ENCODE results near the gene TMED10. TPM values are rescaled to one million over a fixed set of nuclear protein-coding genes. Genes with fewer than 3 reads are reported as not detected.

Gene TMED10
- polyA plus RNA-seq, 2 of the 4 experiments (the other 2 are of a cell fraction): 290 to 354 TPM

DNA sequence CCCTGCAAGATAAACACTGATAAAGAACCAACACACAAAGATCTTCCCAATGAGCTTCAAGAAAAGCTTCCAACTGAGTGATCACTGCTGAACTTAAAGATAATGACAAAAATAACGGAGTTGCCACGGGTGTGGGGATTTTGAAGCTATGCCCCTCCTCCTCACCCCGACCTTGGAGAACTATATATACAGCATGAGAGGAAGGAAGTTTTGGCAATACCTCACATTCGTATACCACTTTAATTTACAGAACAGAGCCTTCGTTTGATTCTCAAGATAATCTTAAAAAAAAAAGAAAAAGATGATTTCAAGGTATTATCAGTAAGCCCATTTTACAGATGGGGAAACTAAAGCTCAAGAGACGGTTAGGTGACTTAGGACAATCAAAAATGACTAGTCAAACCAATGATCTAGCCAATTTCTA lies 50.3 kb downstream of the TMED10 start:
- ChIA-PET POLR2A (interaction anchor here (0.6 to 2.2 kb wide), 8 partner anchors 8 to 194 kb away, joined by 3 to 19 read pairs (median 3); no protein-coding TSS in a partner anchor), CTCF (interaction anchor here (0.7 to 10.0 kb wide), 5 partner anchors 10 to 363 kb away, joined by 3 to 250 read pairs (median 4); no protein-coding TSS in a partner anchor)
- DNase-seq (ENCODE audit: low read depth in 1 of 2, low spot score in 1 of 2): peak in 1 of 2 experiments; percentile 16
- no peak for TF ChIP-seq JUNB (IDR thresholded peaks at IDR 0.05)
- 0 out of 2 replicates have a peak, but pooled peaks have one; percentile 16 for TF ChIP-seq HDAC2 (IDR thresholded peaks at IDR 0.05)
- TF ChIP-seq ZNF302 (CRISPR knock-in tag; IDR thresholded peaks at IDR 0.05): no peak
- TF ChIP-seq JUN (IDR thresholded peaks at IDR 0.05): no peak
- no peak for TF ChIP-seq TFCP2L1 (CRISPR knock-in tag; IDR thresholded peaks at IDR 0.05)
- TF ChIP-seq CEBPB (IDR thresholded peaks at IDR 0.05): no peak
- TF ChIP-seq KDM1A (IDR thresholded peaks at IDR 0.05; ENCODE audit: low read depth): peak; percentile 36; the same call in 1 of the 2 replicates
- TF ChIP-seq MAZ (IDR thresholded peaks at IDR 0.05; ENCODE audit: borderline replicate concordance, low read depth, low read length): no peak
- ATAC-seq: no peak
- Histone ChIP-seq H3K4me2 (peak overlapping the region; percentile 91), H3K9me3 (no peaks in the 10 kb centered on the region), H3K4me1 (peaks cover 40% of the 10 kb centered on the region), H3K27ac (peak overlapping the region; percentile 93 to 95), H3K4me3 (peak overlapping the region; percentile 83)
- 2% methylated on average over 6 of the region's 6 CpGs for WGBS (ENCODE audit: missing lambda C conversion rate)
- FAIRE-seq: no peak

DNA sequence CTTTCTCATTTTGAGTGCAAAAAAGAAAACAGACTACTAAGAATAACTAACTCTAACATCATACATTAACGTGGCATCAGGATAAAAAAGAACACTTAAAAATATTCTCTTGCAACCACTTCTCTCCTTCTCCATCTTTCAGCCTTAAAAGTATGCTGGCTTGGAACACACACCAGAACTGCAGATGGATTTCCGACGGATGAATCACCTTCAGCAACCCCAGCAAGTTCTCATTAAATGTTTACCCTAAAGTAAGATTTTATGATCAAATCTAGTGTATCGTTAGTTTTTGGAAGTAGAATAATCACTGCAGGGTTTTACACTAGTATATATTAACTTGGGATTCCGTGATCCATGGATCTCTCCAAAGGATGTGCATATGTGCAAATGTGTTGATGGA lies 50.8 kb downstream of the TMED10 start:
- ChIA-PET POLR2A (interaction anchor here (0.6 to 1.8 kb wide), 4 partner anchors 9 to 195 kb away, joined by 3 to 19 read pairs (median 3); no protein-coding TSS in a partner anchor), CTCF (interaction anchor here (0.6 to 10.0 kb wide), 3 partner anchors 10 to 175 kb away, joined by 3 to 250 read pairs (median 6); no protein-coding TSS in a partner anchor)
- 21% methylated on average over 5 of the region's 5 CpGs for WGBS (ENCODE audit: missing lambda C conversion rate)
- peak overlapping the region; percentile 91 for H3K4me2 ChIP-seq
- no peaks in the 10 kb centered on the region for H3K9me3 ChIP-seq
- peak overlapping the region; percentile 93 to 95 for H3K27ac ChIP-seq
- no peak for TF ChIP-seq POLR2A (IDR thresholded peaks at IDR 0.05; ENCODE audit: low read length)
- TF ChIP-seq FOSL2 (IDR thresholded peaks at IDR 0.05): no peak
- TF ChIP-seq FOSL2 (CRISPR knock-in tag; IDR thresholded peaks at IDR 0.05): peak; percentile 42; the same call in 1 of the 2 replicates
- DNase-seq (ENCODE audit: low read depth in 1 of 2, low spot score in 1 of 2) (peak in 1 of 2 experiments; percentile 22), FAIRE-seq (no peak), ATAC-seq (no peak)
- peak overlapping the region; percentile 83 for H3K4me3 ChIP-seq
- peaks cover 45% of the 10 kb centered on the region for H3K4me1 ChIP-seq

DNA sequence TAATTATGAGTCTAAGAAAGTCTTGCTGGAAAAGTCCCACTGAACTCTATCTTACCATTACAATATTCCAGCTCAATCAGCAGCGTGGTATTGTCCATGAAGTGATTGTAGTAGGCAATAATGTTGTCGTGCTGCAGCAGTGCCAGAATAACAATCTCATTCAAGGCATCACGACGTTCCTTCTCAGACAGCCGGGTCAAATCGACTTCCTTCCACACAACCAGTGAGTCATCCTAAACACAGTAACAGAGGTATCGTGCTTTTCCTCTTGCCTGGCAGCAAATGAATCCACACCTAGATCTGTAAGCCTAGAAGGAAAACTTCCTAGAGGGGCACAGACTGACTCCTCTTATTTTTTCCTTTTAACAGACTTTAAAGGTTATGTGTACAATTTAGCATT lies 52.4 kb downstream of the TMED10 start:
- Histone ChIP-seq H3K4me2 (peak overlapping the region; percentile 91), H3K9me3 (no peaks in the 10 kb centered on the region), H3K4me1 (peaks cover 62% of the 10 kb centered on the region), H3K4me3 (no peak overlapping the region), H3K27ac (peak overlapping the region; percentile 31 to 44; a peak in 5 of 6 replicates)
- DNase-seq (ENCODE audit: low read depth in 1 of 2, low spot score in 1 of 2) (peak; percentile 69), FAIRE-seq (no peak), ATAC-seq (peak in 1 of 2 experiments; percentile 29; a peak in 3 of 6 replicates)
- WGBS (ENCODE audit: missing lambda C conversion rate): 7% methylated on average over 7 of the region's 7 CpGs
- no peak for TF ChIP-seq TFCP2L1 (CRISPR knock-in tag; IDR thresholded peaks at IDR 0.05)
- TF ChIP-seq HEYL (CRISPR knock-in tag; IDR thresholded peaks at IDR 0.05): no peak
- TF ChIP-seq TP53 (CRISPR knock-in tag; IDR thresholded peaks at IDR 0.05): no peak
- no peak for TF ChIP-seq FOSL2 (IDR thresholded peaks at IDR 0.05)
- peak; percentile 71 for TF ChIP-seq FOSL2 (CRISPR knock-in tag; IDR thresholded peaks at IDR 0.05)
- no peak for TF ChIP-seq FOXS1 (CRISPR knock-in tag; IDR thresholded peaks at IDR 0.05)
- no peak for TF ChIP-seq JUNB (IDR thresholded peaks at IDR 0.05)
- TF ChIP-seq ZSCAN20 (CRISPR knock-in tag; IDR thresholded peaks at IDR 0.05): no peak
- no peak for TF ChIP-seq CBX8 (IDR thresholded peaks at IDR 0.05)
- TF ChIP-seq, protein P1, sequence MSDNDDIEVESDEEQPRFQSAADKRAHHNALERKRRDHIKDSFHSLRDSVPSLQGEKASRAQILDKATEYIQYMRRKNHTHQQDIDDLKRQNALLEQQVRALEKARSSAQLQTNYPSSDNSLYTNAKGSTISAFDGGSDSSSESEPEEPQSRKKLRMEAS (IDR thresholded peaks at IDR 0.05): 0 out of 2 replicates have a peak, but pooled peaks have one; percentile 30
- TF ChIP-seq HOXB13 (CRISPR knock-in tag; IDR thresholded peaks at IDR 0.05; ENCODE audit: low read depth): no peak
- TF ChIP-seq, protein P2, sequence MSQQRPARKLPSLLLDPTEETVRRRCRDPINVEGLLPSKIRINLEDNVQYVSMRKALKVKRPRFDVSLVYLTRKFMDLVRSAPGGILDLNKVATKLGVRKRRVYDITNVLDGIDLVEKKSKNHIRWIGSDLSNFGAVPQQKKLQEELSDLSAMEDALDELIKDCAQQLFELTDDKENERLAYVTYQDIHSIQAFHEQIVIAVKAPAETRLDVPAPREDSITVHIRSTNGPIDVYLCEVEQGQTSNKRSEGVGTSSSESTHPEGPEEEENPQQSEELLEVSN (IDR thresholded peaks at IDR 0.05; ENCODE audit: borderline replicate concordance, low read depth): no peak
- TF ChIP-seq EHMT2 (IDR thresholded peaks at IDR 0.05; ENCODE audit: low read depth): no peak
- POLR2A ChIA-PET: interaction anchor here (1.6 kb wide), 1 partner anchor 155 kb away, joined by 4 read pairs; the partner anchor contains the start of gene FOS
- CTCF ChIA-PET: interaction anchor here (0.7 to 10.0 kb wide), 2 partner anchors 36 to 176 kb away, joined by 3 to 250 read pairs; no protein-coding TSS in a partner anchor

DNA sequence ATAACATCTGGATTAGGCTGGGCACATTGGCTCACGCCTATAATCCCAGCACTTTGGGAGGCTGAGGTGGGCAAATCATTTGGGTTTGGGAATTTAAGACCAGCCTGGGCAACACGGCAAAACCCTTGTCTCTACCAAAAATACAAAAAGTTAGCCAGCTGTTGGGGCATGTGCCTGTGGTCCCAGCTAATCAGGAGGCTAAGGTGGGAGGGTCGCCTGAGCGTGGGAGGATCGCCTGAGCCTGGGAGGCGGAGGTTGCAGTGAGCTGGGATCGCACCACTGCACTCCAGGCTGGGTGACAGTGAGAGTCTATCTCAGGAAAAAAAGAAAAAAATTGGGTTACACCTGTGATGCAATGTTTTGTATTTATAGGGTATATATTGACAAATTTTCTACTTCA lies 54.9 kb downstream of the TMED10 start:
- Histone ChIP-seq H3K4me1 (peaks cover 52% of the 10 kb centered on the region), H3K27ac (peak overlapping the region in 1 of 2 experiments; percentile 45; a peak in 1 of 6 replicates), H3K4me3 (no peak overlapping the region), H3K4me2 (no peak overlapping the region), H3K9me3 (no peaks in the 10 kb centered on the region)
- POLR2A ChIA-PET: no interaction called here
- no peak for ATAC-seq
- no peak for DNase-seq (ENCODE audit: low read depth in 1 of 2, low spot score in 1 of 2)
- FAIRE-seq: no peak
- 92% methylated on average over 7 of the region's 7 CpGs for WGBS (ENCODE audit: missing lambda C conversion rate)
- CTCF ChIA-PET: interaction anchor here (1.2 to 1.3 kb wide), 2 partner anchors 11 to 32 kb away, joined by 3 to 4 read pairs; no protein-coding TSS in a partner anchor
- TF ChIP-seq TFCP2L1 (CRISPR knock-in tag; IDR thresholded peaks at IDR 0.05): no peak
- no peak for TF ChIP-seq CBX8 (IDR thresholded peaks at IDR 0.05)
- TF ChIP-seq NPAS2 (CRISPR knock-in tag; IDR thresholded peaks at IDR 0.05; ENCODE audit: borderline replicate concordance): no peak
- no peak for TF ChIP-seq SREBF2 (IDR thresholded peaks at IDR 0.05)
- TF ChIP-seq ESRRA (IDR thresholded peaks at IDR 0.05; ENCODE audit: borderline replicate concordance, low read length): no peak
- TF ChIP-seq MAFK (IDR thresholded peaks at IDR 0.05; ENCODE audit: partially characterized antibody): no peak
- TF ChIP-seq KDM1A (IDR thresholded peaks at IDR 0.05; ENCODE audit: low read depth): no peak
- TF ChIP-seq BHLHE40 (IDR thresholded peaks at IDR 0.05; ENCODE audit: low read depth, low read length): no peak
- no peak for TF ChIP-seq CHD4 (IDR thresholded peaks at IDR 0.05; ENCODE audit: borderline replicate concordance)
- TF ChIP-seq SMC3 (IDR thresholded peaks at IDR 0.05): no peak
- TF ChIP-seq HOXA7 (CRISPR knock-in tag; IDR thresholded peaks at IDR 0.05): no peak
- TF ChIP-seq ZSCAN20 (CRISPR knock-in tag; IDR thresholded peaks at IDR 0.05): no peak
- TF ChIP-seq RARB (CRISPR knock-in tag; IDR thresholded peaks at IDR 0.05): no peak
- no peak for TF ChIP-seq FOSB (CRISPR knock-in tag; IDR thresholded peaks at IDR 0.05)

Measured in A549 (cell line).